Measurements from ENCODE around the gene NCAPD3. TPM values are rescaled to one million over a fixed set of nuclear protein-coding genes. Genes with fewer than 3 reads are reported as not detected.

Gene NCAPD3
- total and polyA plus RNA-seq, 2 donors (not counting 1 experiment from before 2014, with no cell fraction given), result 12.9 to 32.2 TPM

DNA sequence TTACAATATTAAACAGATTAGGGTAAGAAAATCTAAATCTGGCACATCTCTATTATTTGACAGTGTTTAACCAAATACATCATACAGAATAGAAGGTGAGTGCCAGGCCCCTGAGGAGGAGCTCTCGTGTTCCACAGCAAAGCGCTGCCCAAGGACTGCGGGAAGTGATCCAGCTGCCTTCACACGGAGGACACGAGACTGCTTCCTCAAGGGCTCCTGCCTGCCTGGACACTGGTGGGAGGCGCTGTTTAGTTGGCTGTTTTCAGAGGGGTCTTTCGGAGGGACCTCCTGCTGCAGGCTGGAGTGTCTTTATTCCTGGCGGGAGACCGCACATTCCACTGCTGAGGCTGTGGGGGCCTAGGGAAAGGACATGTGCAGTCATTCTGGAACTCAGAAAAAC is 71.1 kb downstream of the NCAPD3 start:
- Histone ChIP-seq H3K4me2 (replicated peaks; ENCODE audit: low read depth, low read length, poor library complexity, severe bottlenecking) (no peak overlapping the region), H3K79me2 (ENCODE audit: control insufficient read depth, insufficient read depth, low read length) (no peaks in the 10 kb centered on the region), H3K4me1 (ENCODE audit: control insufficient read depth in 2 of 2, insufficient read depth in 2 of 2, low read length in 2 of 2) (no peaks in the 10 kb centered on the region), H3K27me3 (replicated peaks in 1 of 4; ENCODE audit: control extremely low read depth in 1 of 4, control insufficient read depth in 3 of 4, insufficient read depth in 4 of 4, low read length in 3 of 4) (no peaks in the 10 kb centered on the region), H3K9me3 (ENCODE audit: control extremely low read depth in 1 of 3, control insufficient read depth in 2 of 3, insufficient read depth in 1 of 3, low read length in 2 of 3) (no peaks in the 10 kb centered on the region), H2AFZ (ENCODE audit: insufficient read depth, low read depth, low read length, poor library complexity, severe bottlenecking) (no peak overlapping the region), H3K4me3 (ENCODE audit: control extremely low read depth in 1 of 5, extremely low read depth in 1 of 5, insufficient read depth in 1 of 5, low read depth in 2 of 5, low read length in 4 of 5) (no peak overlapping the region), H3K9ac (ENCODE audit: low read length) (no peak overlapping the region), H3K36me3 (replicated peaks in 1 of 2; ENCODE audit: control extremely low read depth in 1 of 2, control insufficient read depth in 1 of 2, extremely low read depth in 1 of 2, insufficient read depth in 2 of 2, low read length in 1 of 2) (peaks cover 0 to 50% of the 10 kb centered on the region in 2 experiments), H3K27ac (ENCODE audit: low read length in 2 of 2) (no peak overlapping the region), H4K20me1 (ENCODE audit: control insufficient read depth, insufficient read depth, low read length, poor library complexity, severe bottlenecking) (no peaks in the 10 kb centered on the region)
- TF ChIP-seq, protein P1, sequence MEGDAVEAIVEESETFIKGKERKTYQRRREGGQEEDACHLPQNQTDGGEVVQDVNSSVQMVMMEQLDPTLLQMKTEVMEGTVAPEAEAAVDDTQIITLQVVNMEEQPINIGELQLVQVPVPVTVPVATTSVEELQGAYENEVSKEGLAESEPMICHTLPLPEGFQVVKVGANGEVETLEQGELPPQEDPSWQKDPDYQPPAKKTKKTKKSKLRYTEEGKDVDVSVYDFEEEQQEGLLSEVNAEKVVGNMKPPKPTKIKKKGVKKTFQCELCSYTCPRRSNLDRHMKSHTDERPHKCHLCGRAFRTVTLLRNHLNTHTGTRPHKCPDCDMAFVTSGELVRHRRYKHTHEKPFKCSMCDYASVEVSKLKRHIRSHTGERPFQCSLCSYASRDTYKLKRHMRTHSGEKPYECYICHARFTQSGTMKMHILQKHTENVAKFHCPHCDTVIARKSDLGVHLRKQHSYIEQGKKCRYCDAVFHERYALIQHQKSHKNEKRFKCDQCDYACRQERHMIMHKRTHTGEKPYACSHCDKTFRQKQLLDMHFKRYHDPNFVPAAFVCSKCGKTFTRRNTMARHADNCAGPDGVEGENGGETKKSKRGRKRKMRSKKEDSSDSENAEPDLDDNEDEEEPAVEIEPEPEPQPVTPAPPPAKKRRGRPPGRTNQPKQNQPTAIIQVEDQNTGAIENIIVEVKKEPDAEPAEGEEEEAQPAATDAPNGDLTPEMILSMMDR (IDR thresholded peaks at IDR 0.05), result no peak
- TF ChIP-seq EZH2 (IDR thresholded peaks at IDR 0.05; ENCODE audit: borderline replicate concordance, insufficient read depth, low read depth, low read length, poor library complexity, severe bottlenecking), result no peak
- ATAC-seq (ENCODE audit: low read depth) (no peak), DNase-seq (no peak)
- ChIA-PET POLR2A (no interaction called here), CTCF (interaction anchor here (2.0 kb wide), 1 partner anchor 102 kb away, joined by 7 read pairs; no protein-coding TSS in a partner anchor)
- Mint-ChIP-seq H3K27ac (no peak overlapping the region), H3K9me3 (ENCODE audit: insufficient read depth) (no peaks in the 10 kb centered on the region), H3K4me3 (no peak overlapping the region), H3K4me1 (no peaks in the 10 kb centered on the region), H3K27me3 (no peaks in the 10 kb centered on the region)
- intact Hi-C loops (cut with micrococcal nuclease), result no loop called here
- 96% methylated on average over 7 of the region's 9 CpGs for WGBS (ENCODE audit: insufficient coverage)

DNA sequence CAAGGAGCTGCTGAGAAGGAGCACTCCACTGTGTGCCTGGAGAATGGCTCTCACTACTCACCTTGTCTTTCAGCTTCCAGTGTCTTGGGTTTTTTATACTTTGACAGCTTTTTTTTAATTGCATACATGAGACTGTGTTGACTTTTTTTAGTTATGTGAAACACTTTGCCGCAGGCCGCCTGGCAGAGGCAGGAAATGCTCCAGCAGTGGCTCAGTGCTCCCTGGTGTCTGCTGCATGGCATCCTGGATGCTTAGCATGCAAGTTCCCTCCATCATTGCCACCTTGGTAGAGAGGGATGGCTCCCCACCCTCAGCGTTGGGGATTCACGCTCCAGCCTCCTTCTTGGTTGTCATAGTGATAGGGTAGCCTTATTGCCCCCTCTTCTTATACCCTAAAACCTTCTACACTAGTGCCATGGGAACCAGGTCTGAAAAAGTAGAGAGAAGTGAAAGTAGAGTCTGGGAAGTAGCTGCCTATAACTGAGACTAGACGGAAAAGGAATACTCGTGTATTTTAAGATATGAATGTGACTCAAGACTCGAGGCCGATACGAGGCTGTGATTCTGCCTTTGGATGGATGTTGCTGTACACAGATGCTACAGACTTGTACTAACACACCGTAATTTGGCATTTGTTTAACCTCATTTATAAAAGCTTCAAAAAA is 72.6 kb downstream of the NCAPD3 start:
- Histone ChIP-seq H3K4me1 (ENCODE audit: control insufficient read depth in 2 of 2, insufficient read depth in 2 of 2, low read length in 2 of 2) (no peaks in the 10 kb centered on the region), H3K4me3 (ENCODE audit: control extremely low read depth in 1 of 5, extremely low read depth in 1 of 5, insufficient read depth in 1 of 5, low read depth in 2 of 5, low read length in 4 of 5) (no peak overlapping the region), H3K79me2 (ENCODE audit: control insufficient read depth, insufficient read depth, low read length) (no peaks in the 10 kb centered on the region), H4K20me1 (ENCODE audit: control insufficient read depth, insufficient read depth, low read length, poor library complexity, severe bottlenecking) (no peaks in the 10 kb centered on the region), H3K27ac (ENCODE audit: low read length in 2 of 2) (no peak overlapping the region), H2AFZ (ENCODE audit: insufficient read depth, low read depth, low read length, poor library complexity, severe bottlenecking) (no peak overlapping the region), H3K27me3 (replicated peaks in 1 of 4; ENCODE audit: control extremely low read depth in 1 of 4, control insufficient read depth in 3 of 4, insufficient read depth in 4 of 4, low read length in 3 of 4) (no peaks in the 10 kb centered on the region), H3K36me3 (replicated peaks in 1 of 2; ENCODE audit: control extremely low read depth in 1 of 2, control insufficient read depth in 1 of 2, extremely low read depth in 1 of 2, insufficient read depth in 2 of 2, low read length in 1 of 2) (peaks cover 0 to 40% of the 10 kb centered on the region in 2 experiments), H3K4me2 (replicated peaks; ENCODE audit: low read depth, low read length, poor library complexity, severe bottlenecking) (no peak overlapping the region), H3K9me3 (ENCODE audit: control extremely low read depth in 1 of 3, control insufficient read depth in 2 of 3, insufficient read depth in 1 of 3, low read length in 2 of 3) (no peaks in the 10 kb centered on the region), H3K9ac (ENCODE audit: low read length) (no peak overlapping the region)
- TF ChIP-seq EZH2 (IDR thresholded peaks at IDR 0.05; ENCODE audit: borderline replicate concordance, insufficient read depth, low read depth, low read length, poor library complexity, severe bottlenecking), result no peak
- TF ChIP-seq, protein P1 (IDR thresholded peaks at IDR 0.05), result no peak
- DNase-seq (no peak), ATAC-seq (ENCODE audit: low read depth) (no peak)
- ChIA-PET CTCF (interaction anchor here (2.0 kb wide), 1 partner anchor 101 kb away, joined by 7 read pairs; no protein-coding TSS in a partner anchor), POLR2A (no interaction called here)
- Mint-ChIP-seq H3K27ac (no peak overlapping the region), H3K4me3 (no peak overlapping the region), H3K9me3 (ENCODE audit: insufficient read depth) (no peaks in the 10 kb centered on the region), H3K4me1 (no peaks in the 10 kb centered on the region), H3K27me3 (no peaks in the 10 kb centered on the region)
- WGBS (ENCODE audit: insufficient coverage), result 96% methylated on average over 5 of the region's 10 CpGs
- intact Hi-C loops (cut with micrococcal nuclease), result no loop called here
